Measurements from ENCODE around the gene RNF4. TPM values are rescaled to one million over a fixed set of nuclear protein-coding genes. Genes with fewer than 3 reads are reported as not detected.
"Not testable (repeated sequence)": the region's sequence is repeated elsewhere in the genome, so short reads cannot be mapped to it uniquely, and the experiment has no call there.

Gene RNF4
- total RNA-seq, 3 donors from 2014 or later, result 96.7 to 105 (median 97.4) TPM

GRCh38 chr4:2461246-2461960, 7.5 kb upstream of the RNF4 start:
- ATAC-seq (no peak), DNase-seq (no peak)
- no peaks in the 10 kb centered on the region for H3K27me3 Mint-ChIP-seq (ENCODE audit: low read depth)
- peaks cover 10% of the 10 kb centered on the region for H3K4me1 Mint-ChIP-seq (ENCODE audit: low read depth)
- H3K9me3 Mint-ChIP-seq, result no peaks in the 10 kb centered on the region
- H3K4me3 Mint-ChIP-seq, result peak overlapping the region; percentile 71
- H3K36me3 Mint-ChIP-seq (ENCODE audit: insufficient read depth), result no peaks in the 10 kb centered on the region

GRCh38 chr4:2462218-2462991, 6.5 kb upstream of the RNF4 start:
- no peaks in the 10 kb centered on the region for H3K36me3 Mint-ChIP-seq (ENCODE audit: insufficient read depth)
- ATAC-seq (peak; percentile 96 to 98), DNase-seq (peak; percentile 58)
- H3K4me1 Mint-ChIP-seq (ENCODE audit: low read depth), result peaks cover 12% of the 10 kb centered on the region
- peak overlapping the region; percentile 71 for H3K4me3 Mint-ChIP-seq
- no peaks in the 10 kb centered on the region for H3K9me3 Mint-ChIP-seq
- no peaks in the 10 kb centered on the region for H3K27me3 Mint-ChIP-seq (ENCODE audit: low read depth)

- H3K4me1 Mint-ChIP-seq (ENCODE audit: low read depth), result peaks cover 18% of the 10 kb centered on the region
- no peaks in the 10 kb centered on the region for H3K9me3 Mint-ChIP-seq
- H3K27me3 Mint-ChIP-seq (ENCODE audit: low read depth), result no peaks in the 10 kb centered on the region
- peak overlapping the region; percentile 70 for H3K4me3 Mint-ChIP-seq
- no peak for DNase-seq
- ATAC-seq, result no peak
- H3K36me3 Mint-ChIP-seq (ENCODE audit: insufficient read depth), result no peaks in the 10 kb centered on the region
Observed at GRCh38 chr4:2462992-2463762, 5.7 kb upstream of the RNF4 start.

- Mint-ChIP-seq H3K9me3 (no peaks in the 10 kb centered on the region), H3K4me1 (ENCODE audit: low read depth) (peaks cover 23% of the 10 kb centered on the region), H3K36me3 (ENCODE audit: insufficient read depth) (peaks cover 3% of the 10 kb centered on the region), H3K4me3 (no peak overlapping the region), H3K27me3 (ENCODE audit: low read depth) (no peaks in the 10 kb centered on the region)
- no peak for ATAC-seq
- DNase-seq, result no peak
Observed at GRCh38 chr4:2465032-2465431, 3.9 kb upstream of the RNF4 start.

GRCh38 chr4:2465544-2465943, 3.4 kb upstream of the RNF4 start:
- not testable (repeated sequence) for H3K9me3 Mint-ChIP-seq; H3K27me3 Mint-ChIP-seq (ENCODE audit: low read depth); H3K4me3 Mint-ChIP-seq; ATAC-seq; H3K36me3 Mint-ChIP-seq (ENCODE audit: insufficient read depth); DNase-seq
- peaks cover 28% of the 10 kb centered on the region for H3K4me1 Mint-ChIP-seq (ENCODE audit: low read depth)

GRCh38 chr4:2469192-2469984, 482 bp downstream of the RNF4 start:
- no peaks in the 10 kb centered on the region for H3K9me3 Mint-ChIP-seq
- peaks cover 19% of the 10 kb centered on the region for H3K36me3 Mint-ChIP-seq (ENCODE audit: insufficient read depth)
- H3K4me3 Mint-ChIP-seq, result peak overlapping the region; percentile 96
- no peaks in the 10 kb centered on the region for H3K27me3 Mint-ChIP-seq (ENCODE audit: low read depth)
- peak; percentile 61 for DNase-seq
- peak; percentile 62 to 65 for ATAC-seq
- H3K4me1 Mint-ChIP-seq (ENCODE audit: low read depth), result peaks cover 53% of the 10 kb centered on the region

GRCh38 chr4:2470791-2471190, 1.9 kb downstream of the RNF4 start:
- Mint-ChIP-seq H3K9me3 (no peaks in the 10 kb centered on the region), H3K4me1 (ENCODE audit: low read depth) (peaks cover 61% of the 10 kb centered on the region), H3K27me3 (ENCODE audit: low read depth) (no peaks in the 10 kb centered on the region), H3K36me3 (ENCODE audit: insufficient read depth) (peaks cover 23% of the 10 kb centered on the region), H3K4me3 (peak overlapping the region; percentile 96)
- DNase-seq (no peak), ATAC-seq (no peak)

- peak overlapping the region; percentile 31 for H3K4me3 Mint-ChIP-seq
- H3K36me3 Mint-ChIP-seq (ENCODE audit: insufficient read depth), result peaks cover 27% of the 10 kb centered on the region
- H3K27me3 Mint-ChIP-seq (ENCODE audit: low read depth), result no peaks in the 10 kb centered on the region
- no peaks in the 10 kb centered on the region for H3K9me3 Mint-ChIP-seq
- H3K4me1 Mint-ChIP-seq (ENCODE audit: low read depth), result peaks cover 71% of the 10 kb centered on the region
- no peak for DNase-seq
- ATAC-seq, result no peak
Observed at GRCh38 chr4:2472187-2472586, 3.3 kb downstream of the RNF4 start.

GRCh38 chr4:2478229-2478628, 9.3 kb downstream of the RNF4 start:
- no peaks in the 10 kb centered on the region for H3K9me3 Mint-ChIP-seq
- no peaks in the 10 kb centered on the region for H3K27me3 Mint-ChIP-seq (ENCODE audit: low read depth)
- H3K4me3 Mint-ChIP-seq, result no peak overlapping the region
- no peak for DNase-seq
- peaks cover 90% of the 10 kb centered on the region for H3K4me1 Mint-ChIP-seq (ENCODE audit: low read depth)
- H3K36me3 Mint-ChIP-seq (ENCODE audit: insufficient read depth), result peaks cover 21% of the 10 kb centered on the region
- no peak for ATAC-seq

- peaks cover 94% of the 10 kb centered on the region for H3K4me1 Mint-ChIP-seq (ENCODE audit: low read depth)
- no peaks in the 10 kb centered on the region for H3K9me3 Mint-ChIP-seq
- ATAC-seq, result no peak
- DNase-seq, result no peak
- H3K27me3 Mint-ChIP-seq (ENCODE audit: low read depth), result no peaks in the 10 kb centered on the region
- H3K4me3 Mint-ChIP-seq, result no peak overlapping the region
- peaks cover 18% of the 10 kb centered on the region for H3K36me3 Mint-ChIP-seq (ENCODE audit: insufficient read depth)
Observed at GRCh38 chr4:2480649-2481048, 11.7 kb downstream of the RNF4 start.

- ATAC-seq (no peak), DNase-seq (no peak)
- Mint-ChIP-seq H3K36me3 (ENCODE audit: insufficient read depth) (peaks cover 12% of the 10 kb centered on the region), H3K27me3 (ENCODE audit: low read depth) (no peaks in the 10 kb centered on the region), H3K4me3 (peak overlapping the region; percentile 69), H3K4me1 (ENCODE audit: low read depth) (peaks cover 96% of the 10 kb centered on the region), H3K9me3 (no peaks in the 10 kb centered on the region)
Observed at GRCh38 chr4:2482192-2482591, 13.3 kb downstream of the RNF4 start.

- Mint-ChIP-seq H3K4me3 (peak overlapping the region; percentile 69), H3K36me3 (ENCODE audit: insufficient read depth) (peaks cover 10% of the 10 kb centered on the region), H3K9me3 (no peaks in the 10 kb centered on the region), H3K27me3 (ENCODE audit: low read depth) (no peaks in the 10 kb centered on the region), H3K4me1 (ENCODE audit: low read depth) (peaks cover 93% of the 10 kb centered on the region)
- DNase-seq, result no peak
- peak; percentile 32 to 45 for ATAC-seq
Observed at GRCh38 chr4:2482693-2483092, 13.8 kb downstream of the RNF4 start.

GRCh38 chr4:2483237-2483636, 14.3 kb downstream of the RNF4 start:
- H3K27me3 Mint-ChIP-seq (ENCODE audit: low read depth), result no peaks in the 10 kb centered on the region
- DNase-seq, result no peak
- peaks cover 9% of the 10 kb centered on the region for H3K36me3 Mint-ChIP-seq (ENCODE audit: insufficient read depth)
- H3K4me3 Mint-ChIP-seq, result peak overlapping the region; percentile 69
- H3K9me3 Mint-ChIP-seq, result no peaks in the 10 kb centered on the region
- peaks cover 93% of the 10 kb centered on the region for H3K4me1 Mint-ChIP-seq (ENCODE audit: low read depth)
- no peak for ATAC-seq

GRCh38 chr4:2484185-2484584, 15.3 kb downstream of the RNF4 start:
- H3K4me3 Mint-ChIP-seq, result peak overlapping the region; percentile 60
- peaks cover 6% of the 10 kb centered on the region for H3K36me3 Mint-ChIP-seq (ENCODE audit: insufficient read depth)
- ATAC-seq (no peak), DNase-seq (no peak)
- no peaks in the 10 kb centered on the region for H3K27me3 Mint-ChIP-seq (ENCODE audit: low read depth)
- H3K4me1 Mint-ChIP-seq (ENCODE audit: low read depth), result peaks cover 88% of the 10 kb centered on the region
- no peaks in the 10 kb centered on the region for H3K9me3 Mint-ChIP-seq

Measured in activated T-cell treated with anti-CD3 and anti-CD28 coated beads, Interleukin-2, amount 50 U/mL, for 4 hours (primary cell).